Measurements from ENCODE around the gene ZNF8.

ZNF8 gene

GRCh38 chr19:58318297-58318696 lies 39.5 kb downstream of the ZNF8 start:
- H3K9ac ChIP-seq (ENCODE audit: low read depth, low read length) = no peak overlapping the region
- H3K4me3 ChIP-seq (ENCODE audit: low read length) = no peak overlapping the region
- peaks cover 26% of the 10 kb centered on the region for H3K36me3 ChIP-seq (ENCODE audit: insufficient read depth, low read length)
- no peak overlapping the region for H3K27ac ChIP-seq (ENCODE audit: low read depth, low read length)
- no peaks in the 10 kb centered on the region for H3K4me1 ChIP-seq (ENCODE audit: insufficient read depth, low read length)
- no peaks in the 10 kb centered on the region for H3K9me3 ChIP-seq (ENCODE audit: insufficient read depth, low read depth, low read length)
- H3K27me3 ChIP-seq (ENCODE audit: insufficient read depth, low read length) = no peaks in the 10 kb centered on the region
- 91% methylated on average over 4 of the region's 4 CpGs for WGBS

- Histone ChIP-seq H3K36me3 (ENCODE audit: insufficient read depth, low read length) (peaks cover 17% of the 10 kb centered on the region), H3K4me3 (ENCODE audit: low read length) (no peak overlapping the region), H3K27me3 (ENCODE audit: insufficient read depth, low read length) (no peaks in the 10 kb centered on the region), H3K4me1 (ENCODE audit: insufficient read depth, low read length) (no peaks in the 10 kb centered on the region), H3K9ac (ENCODE audit: low read depth, low read length) (no peak overlapping the region), H3K27ac (ENCODE audit: low read depth, low read length) (no peak overlapping the region), H3K9me3 (ENCODE audit: insufficient read depth, low read depth, low read length) (no peaks in the 10 kb centered on the region)
- WGBS = 95% methylated on average over 10 of the region's 10 CpGs
These were observed 40.5 kb downstream of the ZNF8 start for GRCh38 chr19:58319241-58319640.

GRCh38 chr19:58325311-58326022 lies 46.7 kb downstream of the ZNF8 start:
- no peaks in the 10 kb centered on the region for H3K36me3 ChIP-seq (ENCODE audit: insufficient read depth, low read length)
- H3K4me1 ChIP-seq (ENCODE audit: insufficient read depth, low read length) = no peaks in the 10 kb centered on the region; the same call in 1 of the 2 replicates
- no peaks in the 10 kb centered on the region for H3K9me3 ChIP-seq (ENCODE audit: insufficient read depth, low read depth, low read length)
- H3K4me3 ChIP-seq (ENCODE audit: low read length) = peak overlapping the region; percentile 90
- 0 out of 2 replicates have a peak overlapping the region, but pooled peaks have one; percentile 13 for H3K9ac ChIP-seq (ENCODE audit: low read depth, low read length)
- no peaks in the 10 kb centered on the region for H3K27me3 ChIP-seq (ENCODE audit: insufficient read depth, low read length)
- H3K27ac ChIP-seq (ENCODE audit: low read depth, low read length) = no peak overlapping the region
- 91% methylated on average over 6 of the region's 6 CpGs for WGBS

- no peak overlapping the region for H3K27ac ChIP-seq (ENCODE audit: low read depth, low read length)
- no peaks in the 10 kb centered on the region for H3K9me3 ChIP-seq (ENCODE audit: insufficient read depth, low read depth, low read length)
- peak overlapping the region; percentile 80 for H3K9ac ChIP-seq (ENCODE audit: low read depth, low read length)
- no peaks in the 10 kb centered on the region for H3K27me3 ChIP-seq (ENCODE audit: insufficient read depth, low read length)
- no peaks in the 10 kb centered on the region for H3K36me3 ChIP-seq (ENCODE audit: insufficient read depth, low read length)
- H3K4me3 ChIP-seq (ENCODE audit: low read length) = peak overlapping the region; percentile 90
- H3K4me1 ChIP-seq (ENCODE audit: insufficient read depth, low read length) = no peaks in the 10 kb centered on the region; the same call in 1 of the 2 replicates
- 2% methylated on average over 9 of the region's 9 CpGs for WGBS
These were observed 47.8 kb downstream of the ZNF8 start for GRCh38 chr19:58326501-58326913.

DNA sequence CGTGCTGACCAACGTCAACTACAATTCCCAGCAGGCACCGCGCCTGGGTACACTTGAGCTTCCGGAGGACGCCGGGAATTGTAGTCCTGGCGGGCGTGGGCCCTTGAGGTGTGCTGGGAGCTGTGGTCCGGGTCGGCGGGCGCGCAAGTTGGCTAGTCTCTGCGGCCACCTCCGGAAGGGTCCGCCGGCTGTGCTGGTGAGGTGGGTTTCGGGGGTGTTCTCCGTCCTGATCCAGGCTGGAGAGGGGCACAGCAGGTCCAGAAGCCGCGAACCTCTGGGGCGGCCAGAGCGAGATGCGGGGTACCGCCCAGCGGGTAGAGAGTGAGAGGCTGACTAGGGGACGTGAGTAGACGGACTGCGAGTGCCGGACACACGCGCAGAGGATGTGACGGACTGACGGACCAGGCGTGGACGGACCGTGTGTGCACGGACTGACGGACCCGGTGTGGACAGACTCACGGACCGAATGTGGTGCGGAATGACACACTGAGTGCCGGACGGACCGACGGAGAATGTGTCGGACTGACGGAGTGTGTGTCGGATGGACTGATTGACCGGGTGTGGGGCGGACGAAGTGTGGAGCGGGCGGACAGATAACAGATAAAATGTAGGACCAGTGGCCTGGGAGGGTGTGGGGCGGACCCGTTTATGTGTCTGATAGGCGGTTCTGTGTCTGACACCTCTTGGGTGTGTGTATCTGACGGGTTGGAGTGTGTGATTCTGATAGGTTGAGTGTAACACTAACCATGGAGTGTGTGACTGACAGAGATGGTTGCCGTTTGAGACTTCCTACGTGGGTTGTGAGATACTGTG lies 48.4 kb downstream of the ZNF8 start, which contains the start of gene ZSCAN22:
Gene ZSCAN22, plus strand, starts transcription at position 81 of the 813 bp plus-strand sequence. CDS start 7,809 bp downstream, outside the sequence.
- Histone ChIP-seq H3K4me1 (ENCODE audit: insufficient read depth, low read length) (no peaks in the 10 kb centered on the region; the same call in 1 of the 2 replicates), H3K36me3 (ENCODE audit: insufficient read depth, low read length) (no peaks in the 10 kb centered on the region), H3K9me3 (ENCODE audit: insufficient read depth, low read depth, low read length) (no peaks in the 10 kb centered on the region), H3K27me3 (ENCODE audit: insufficient read depth, low read length) (no peaks in the 10 kb centered on the region), H3K27ac (ENCODE audit: low read depth, low read length) (peak within 1 kb of the TSS; percentile 48; the same call in 1 of the 2 replicates), H3K4me3 (ENCODE audit: low read length) (peak within 1 kb of the TSS; percentile 90), H3K9ac (ENCODE audit: low read depth, low read length) (peak within 1 kb of the TSS; percentile 80)
- 2% methylated on average over 62 of the region's 62 CpGs for WGBS

DNA sequence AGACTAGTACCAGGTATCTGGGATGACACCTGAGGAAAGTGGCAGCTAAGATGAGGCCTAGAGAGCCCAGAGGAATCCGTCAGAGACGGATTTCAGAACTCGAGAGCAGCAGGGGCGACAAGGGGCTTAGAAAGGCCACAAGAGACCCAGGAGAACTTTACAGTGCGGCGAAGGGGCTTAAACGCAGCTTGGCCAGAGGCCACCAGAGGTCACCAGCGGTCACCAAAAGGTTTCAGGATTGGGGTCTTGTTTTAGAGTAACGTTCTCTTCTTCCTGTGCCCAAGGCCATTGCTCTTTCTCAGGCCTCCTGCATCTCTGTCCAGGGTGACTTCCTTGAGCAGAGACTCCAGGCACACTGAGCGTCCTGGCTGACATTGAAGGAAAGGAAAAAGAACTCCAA lies 50.2 kb downstream of the ZNF8 start:
- Histone ChIP-seq H3K9ac (ENCODE audit: low read depth, low read length) (no peak overlapping the region), H3K9me3 (ENCODE audit: insufficient read depth, low read depth, low read length) (no peaks in the 10 kb centered on the region), H3K36me3 (ENCODE audit: insufficient read depth, low read length) (no peaks in the 10 kb centered on the region), H3K4me1 (ENCODE audit: insufficient read depth, low read length) (no peaks in the 10 kb centered on the region; the same call in 1 of the 2 replicates), H3K27ac (ENCODE audit: low read depth, low read length) (no peak overlapping the region), H3K27me3 (ENCODE audit: insufficient read depth, low read length) (no peaks in the 10 kb centered on the region), H3K4me3 (ENCODE audit: low read length) (no peak overlapping the region)
- 29% methylated on average over 10 of the region's 10 CpGs for WGBS

DNA sequence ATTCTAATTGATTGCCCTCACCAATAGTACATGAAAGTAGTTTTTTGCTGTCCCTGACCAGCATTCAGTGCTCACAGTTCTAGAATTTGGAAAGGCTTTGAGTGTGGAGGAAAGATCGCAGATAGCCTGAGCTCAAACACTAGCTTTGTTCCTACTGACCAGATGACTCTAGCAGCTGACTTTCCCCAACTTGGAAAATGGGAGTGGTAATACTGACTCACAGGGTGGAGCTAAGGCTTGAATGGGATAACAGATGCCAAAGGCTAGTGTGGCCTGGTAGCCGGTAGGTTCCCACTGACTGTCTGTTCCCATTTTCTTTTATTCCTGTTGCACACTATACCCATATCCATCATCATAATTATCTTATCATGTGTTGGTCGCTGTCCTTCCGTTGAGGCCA lies 51.7 kb downstream of the ZNF8 start:
- H3K27ac ChIP-seq (ENCODE audit: low read depth, low read length) = no peak overlapping the region
- H3K4me3 ChIP-seq (ENCODE audit: low read length) = no peak overlapping the region
- H3K36me3 ChIP-seq (ENCODE audit: insufficient read depth, low read length) = no peaks in the 10 kb centered on the region
- WGBS = 88% methylated on average over 4 of the region's 4 CpGs
- H3K9me3 ChIP-seq (ENCODE audit: insufficient read depth, low read depth, low read length) = no peaks in the 10 kb centered on the region
- no peaks in the 10 kb centered on the region for H3K27me3 ChIP-seq (ENCODE audit: insufficient read depth, low read length)
- H3K4me1 ChIP-seq (ENCODE audit: insufficient read depth, low read length) = no peaks in the 10 kb centered on the region; the same call in 1 of the 2 replicates
- H3K9ac ChIP-seq (ENCODE audit: low read depth, low read length) = no peak overlapping the region

- H3K9ac ChIP-seq (ENCODE audit: low read depth, low read length) = no peak overlapping the region
- no peaks in the 10 kb centered on the region for H3K9me3 ChIP-seq (ENCODE audit: insufficient read depth, low read depth, low read length)
- no peak overlapping the region for H3K27ac ChIP-seq (ENCODE audit: low read depth, low read length)
- no peaks in the 10 kb centered on the region for H3K4me1 ChIP-seq (ENCODE audit: insufficient read depth, low read length)
- WGBS = 92% methylated on average over 1 of the region's 1 CpG
- H3K4me3 ChIP-seq (ENCODE audit: low read length) = no peak overlapping the region
- no peaks in the 10 kb centered on the region for H3K27me3 ChIP-seq (ENCODE audit: insufficient read depth, low read length)
- peaks cover 8% of the 10 kb centered on the region; the same call in 1 of the 2 replicates for H3K36me3 ChIP-seq (ENCODE audit: insufficient read depth, low read length)
These were observed 53.9 kb downstream of the ZNF8 start for GRCh38 chr19:58332697-58333096.

- no peak overlapping the region for H3K27ac ChIP-seq (ENCODE audit: low read depth, low read length)
- no peaks in the 10 kb centered on the region for H3K9me3 ChIP-seq (ENCODE audit: insufficient read depth, low read depth, low read length)
- H3K4me3 ChIP-seq (ENCODE audit: low read length) = no peak overlapping the region
- H3K27me3 ChIP-seq (ENCODE audit: insufficient read depth, low read length) = no peaks in the 10 kb centered on the region
- no peak overlapping the region for H3K9ac ChIP-seq (ENCODE audit: low read depth, low read length)
- 95% methylated on average over 19 of the region's 19 CpGs for WGBS
- no peaks in the 10 kb centered on the region for H3K4me1 ChIP-seq (ENCODE audit: insufficient read depth, low read length)
- H3K36me3 ChIP-seq (ENCODE audit: insufficient read depth, low read length) = peaks cover 23% of the 10 kb centered on the region
These were observed 56.0 kb downstream of the ZNF8 start for GRCh38 chr19:58334691-58335249.

DNA sequence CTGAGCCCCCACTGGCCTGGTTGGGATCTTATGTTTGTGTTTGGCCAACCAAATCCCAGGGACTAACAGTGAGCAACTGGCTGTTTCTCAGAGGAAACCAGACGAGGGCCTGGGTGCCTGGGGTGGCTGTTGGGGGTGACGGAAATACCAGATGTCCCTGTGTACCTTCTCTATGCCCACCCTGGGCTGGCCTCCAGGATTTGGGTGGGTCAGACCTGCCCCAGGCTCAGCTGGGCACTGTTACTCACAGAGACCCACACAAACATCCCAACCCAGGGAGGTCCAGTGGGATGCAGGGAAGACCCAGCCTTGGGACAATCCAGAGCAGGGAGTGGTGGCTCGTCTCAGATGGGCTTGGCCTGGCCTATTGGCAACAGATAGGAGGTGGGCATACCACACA lies 56.9 kb downstream of the ZNF8 start:
- H3K9ac ChIP-seq (ENCODE audit: low read depth, low read length) = no peak overlapping the region
- 88% methylated on average over 3 of the region's 3 CpGs for WGBS
- peaks cover 23% of the 10 kb centered on the region for H3K36me3 ChIP-seq (ENCODE audit: insufficient read depth, low read length)
- no peaks in the 10 kb centered on the region for H3K27me3 ChIP-seq (ENCODE audit: insufficient read depth, low read length)
- H3K4me1 ChIP-seq (ENCODE audit: insufficient read depth, low read length) = no peaks in the 10 kb centered on the region
- H3K27ac ChIP-seq (ENCODE audit: low read depth, low read length) = no peak overlapping the region
- no peak overlapping the region for H3K4me3 ChIP-seq (ENCODE audit: low read length)
- H3K9me3 ChIP-seq (ENCODE audit: insufficient read depth, low read depth, low read length) = no peaks in the 10 kb centered on the region

GRCh38 chr19:58336216-58336615 lies 57.5 kb downstream of the ZNF8 start:
- WGBS = 93% methylated on average over 1 of the region's 1 CpG
- no peaks in the 10 kb centered on the region for H3K9me3 ChIP-seq (ENCODE audit: insufficient read depth, low read depth, low read length)
- peaks cover 24% of the 10 kb centered on the region for H3K36me3 ChIP-seq (ENCODE audit: insufficient read depth, low read length)
- no peak overlapping the region for H3K27ac ChIP-seq (ENCODE audit: low read depth, low read length)
- H3K9ac ChIP-seq (ENCODE audit: low read depth, low read length) = no peak overlapping the region
- no peak overlapping the region for H3K4me3 ChIP-seq (ENCODE audit: low read length)
- H3K27me3 ChIP-seq (ENCODE audit: insufficient read depth, low read length) = no peaks in the 10 kb centered on the region
- H3K4me1 ChIP-seq (ENCODE audit: insufficient read depth, low read length) = no peaks in the 10 kb centered on the region
